ENCODE results near the gene FLYWCH1.

- TF ChIP-seq TAF1 (IDR thresholded peaks at IDR 0.05; ENCODE audit: borderline replicate concordance, insufficient read depth, low read length): no peak
- TF ChIP-seq SIN3A (IDR thresholded peaks at IDR 0.05; ENCODE audit: borderline replicate concordance, insufficient read depth, low read length): no peak
Observed at GRCh38 chr16:2898831-2899563, 12.7 kb upstream of the FLYWCH1 start.

All from PFSK-1 (cell line).